K562 (cell line): ENCODE data around the gene SCAMP1. TPM values are rescaled to one million over a fixed set of nuclear protein-coding genes. Genes with fewer than 3 reads are reported as not detected.

Source experiments
- ATAC-seq: fragments of 200-7000 bp; cut with Tn5 transposase; 3 replicates; pipeline ENCODE4 v1.9.1; 2020; ENCODE audit warnings: moderate library complexity
- BruUV-seq: library from RNA; stranded (reverse); fragments of 400-500 nt; replicated peaks from 2 replicates; lab custom pipeline; 2021; lab: Mats Ljungman, UMichigan
- CTCF ChIA-PET: fragments of 300-600 bp; formaldehyde crosslinking; extraction: SDS; loops from one replicate; lab custom pipeline; 2021; ENCODE audit warnings: low intra/inter-chr PET ratio; lab: Yijun Ruan, JAX
- POLR2A ChIA-PET: fragments of 300-600, 350-650 bp; sonication (Branson Sonifier 250); formaldehyde crosslinking; extraction: SDS; loops from one replicate; lab custom pipeline; 2021; ENCODE audit warnings: antibody characterized with exemption, inconsistent platforms; lab: Yijun Ruan, JAX
- DNase-seq, 4 experiments: peaks; one replicate each; pipeline versions ENCODE4 v3.0.0 to v3.0.0-alpha.2; 2011 to 2018; ENCODE audit warnings: low spot score in 3 of 4, mixed read lengths in 3 of 4; ENCODE audit errors: extremely low read depth in 1 of 4
- FAIRE-seq: peaks from 2 replicates; lab custom pipeline; 2011; peaks lifted over from hg19 to GRCh38; lab: Jason Lieb, UNC
- H2AFZ ChIP-seq: 2 replicates; pipeline ENCODE4 v1.6.0; 2011; ENCODE audit warnings: low read depth, low read length, control low read depth, inconsistent platforms
- H3K27ac ChIP-seq: fragments of 200-600 bp; 3 replicates; pipeline ENCODE4 v1.8.0; 2011; ENCODE audit warnings: low read depth, mild to moderate bottlenecking, control low read depth, inconsistent platforms, low read length, moderate library complexity, mixed read lengths; ENCODE audit errors: extremely low read depth
- H3K27me3 ChIP-seq, 2 experiments: fragments of 300-600 bp in 1 of 2; 2 replicates in 1 of 2; 3 replicates in 1 of 2; pipeline versions ENCODE4 v1.6.0 to v1.8.0; 2011; ENCODE audit warnings: inconsistent platforms in 2 of 2, low read length in 2 of 2, mild to moderate bottlenecking in 1 of 2, mixed read lengths in 1 of 2, moderate library complexity in 1 of 2; ENCODE audit not compliant: control insufficient read depth in 2 of 2, insufficient read depth in 2 of 2
- H3K36me3 ChIP-seq: fragments of 300-600 bp; 3 replicates; pipeline ENCODE4 v1.8.0; 2011; ENCODE audit warnings: mild to moderate bottlenecking, low read length, inconsistent platforms; ENCODE audit not compliant: control insufficient read depth, insufficient read depth
- H3K4me1 ChIP-seq, 2 experiments: fragments of 200-600 bp in 1 of 2; replicated peaks in 1 of 2; 2 replicates in 1 of 2; 3 replicates in 1 of 2; pipeline versions ENCODE4 v1.5.1 to v1.8.0; 2011; ENCODE audit warnings: inconsistent platforms in 2 of 2, low read length in 2 of 2, mild to moderate bottlenecking in 1 of 2, mixed read lengths in 1 of 2, moderate library complexity in 1 of 2; ENCODE audit not compliant: control insufficient read depth in 2 of 2, insufficient read depth in 2 of 2
- H3K4me2 ChIP-seq: 2 replicates; pipeline ENCODE4 v1.6.1; 2011; ENCODE audit warnings: low read length, control low read depth, inconsistent platforms, mixed read lengths; ENCODE audit not compliant: insufficient read depth
- H3K4me3 ChIP-seq: fragments of 200-600 bp; sonication (generic), shearing (Covaris generic); 2 replicates; pipeline ENCODE4 v1.5.1; 2016; ENCODE audit warnings: control low read depth, inconsistent platforms
- H3K79me2 ChIP-seq: fragments of 200-600 bp; 3 replicates; pipeline ENCODE4 v1.8.0; 2011; ENCODE audit warnings: low read length, inconsistent platforms; ENCODE audit not compliant: control insufficient read depth, insufficient read depth
- H3K9ac ChIP-seq, 2 experiments: 2 replicates each; pipeline versions ENCODE4 v1.6.0 to v1.6.1; 2011; ENCODE audit warnings: low read depth in 2 of 2, low read length in 2 of 2, control low read depth in 1 of 2, inconsistent platforms in 1 of 2, mild to moderate bottlenecking in 1 of 2, mixed read lengths in 1 of 2; ENCODE audit not compliant: insufficient read depth in 1 of 2
- H3K9me1 ChIP-seq: one replicate; pipeline ENCODE4 v1.6.0; 2011; ENCODE audit warnings: inconsistent platforms, mild to moderate bottlenecking, low read length, moderate library complexity; ENCODE audit not compliant: control insufficient read depth, insufficient read depth
- H3K9me3 ChIP-seq: replicated peaks from 2 replicates; pipeline ENCODE4 v1.5.1; 2011; ENCODE audit warnings: low read depth, low read length, inconsistent platforms; ENCODE audit not compliant: control insufficient read depth, insufficient read depth
- H4K20me1 ChIP-seq: replicated peaks from 2 replicates; pipeline ENCODE4 v1.6.1; 2011; ENCODE audit warnings: low read length, inconsistent platforms, mixed read lengths; ENCODE audit not compliant: control insufficient read depth, insufficient read depth
- ARHGAP35 ChIP-seq: fragments of 450-650 bp; IDR thresholded peaks from 2 replicates; pipeline ENCODE4 v1.6.1; 2018; ENCODE audit not compliant: partially characterized antibody
- BACH1 ChIP-seq: fragments of 200-800 bp; sonication (Bioruptor generic); IDR thresholded peaks from 2 replicates; pipeline ENCODE4 v1.6.1; 2016; ENCODE audit warnings: missing genetic modification characterization, missing compliant biosample characterization
- L3MBTL2 ChIP-seq: fragments of 450-650 bp; IDR thresholded peaks from 2 replicates; pipeline ENCODE4 v1.6.1; 2016; ENCODE audit warnings: mild to moderate bottlenecking, moderate library complexity
- MTA2 ChIP-seq: fragments of 450-650 bp; IDR thresholded peaks from 2 replicates; pipeline ENCODE4 v1.6.1; 2016; ENCODE audit warnings: low read depth
- NELFE ChIP-seq: IDR thresholded peaks from 2 replicates; pipeline ENCODE4 v1.6.1; 2011; ENCODE audit warnings: mild to moderate bottlenecking; ENCODE audit not compliant: insufficient read depth, insufficient read length
- NR2F6 ChIP-seq: fragments of 450-650 bp; formaldehyde crosslinking; IDR thresholded peaks from 2 replicates; pipeline ENCODE4 v1.4.0; 2020; ENCODE audit warnings: mild to moderate bottlenecking
- RNF2 ChIP-seq: sonication (generic); IDR thresholded peaks from 2 replicates; pipeline ENCODE4 v1.6.1; 2016
- SIN3A ChIP-seq, 2 experiments: fragments of 150-350 bp in 1 of 2; IDR thresholded peaks; 2 replicates each; pipeline ENCODE4 v1.6.1; 2011 to 2016; ENCODE audit warnings: borderline replicate concordance in 2 of 2, low read depth in 2 of 2, low read length in 2 of 2, mild to moderate bottlenecking in 2 of 2, moderate library complexity in 2 of 2; ENCODE audit not compliant: control insufficient read depth in 1 of 2
- ZFP1 ChIP-seq: fragments of 450-650 bp; formaldehyde crosslinking; IDR thresholded peaks from 2 replicates; pipeline ENCODE4 v1.4.0; 2020; ENCODE audit warnings: mild to moderate bottlenecking, mixed read lengths
- ZKSCAN3 ChIP-seq: fragments of 250-450 bp; sonication (Bioruptor Pico); IDR thresholded peaks from 2 replicates; pipeline ENCODE4 v1.4.0; 2020
- WGBS: fragments of 100-300 bp; shearing (Covaris generic); methylation state at CpG from one replicate; pipeline ENCODE4 v1.1.6; 2016; ENCODE audit warnings: low coverage, mixed read lengths; ENCODE audit not compliant: insufficient coverage; ENCODE audit errors: missing lambda C conversion rate; 5-methylcytosine and 5-hydroxymethylcytosine counted together
- in situ Hi-C: fragments of 300-500 bp; cut with MboI; formaldehyde crosslinking; loops from 4 replicates; pipeline ENCODE4 v1.15.0; 2018; ENCODE audit warnings: inconsistent platforms, mixed read lengths
- intact Hi-C: fragments of 100-400 bp; cut with micrococcal nuclease; formaldehyde crosslinking; loops from 2 replicates; pipeline ENCODE4 v1.14.2; 2022
- polyA plus RNA-seq, 8 experiments: library from polyadenylated mRNA; depleted of rRNA in 4 of 8; stranded (reverse) in 5 of 8; unstranded in 3 of 8; fragments of >200 nt; fragmentation: Nextera tagmentation in 2 of 8; fragmentation: Illumina TruSeq in 1 of 8; extraction: Ambion mirVana in 2 of 8; extraction: Trizol in 1 of 8; gene quantifications; 2 replicates each; pipeline versions ENCODE4 v1.2.1 to v1.2.3, GENCODE V29; 2011 to 2014; ENCODE audit warnings: inconsistent platforms in 1 of 8, missing spikeins in 1 of 8
- total RNA-seq, 7 experiments: library from RNA; depleted of rRNA in 6 of 7; stranded (reverse); fragments of >200 nt in 6 of 7; fragmentation: Illumina TruSeq in 2 of 7; extraction: Trizol in 2 of 7; gene quantifications; 2 replicates each; pipeline versions ENCODE4 v1.2.1 to v1.2.3, GENCODE V29; 2011 to 2021; ENCODE audit warnings: low replicate concordance in 1 of 7
- TF ChIP-seq, protein P1 (sequence below), 2 experiments: fragments of 450-650 bp; formaldehyde crosslinking in 1 of 2; IDR thresholded peaks; 2 replicates each; pipeline versions ENCODE4 v1.4.0 to v1.6.1; 2014 to 2020; ENCODE audit warnings: mild to moderate bottlenecking in 2 of 2, borderline replicate concordance in 1 of 2, low read depth in 1 of 2

SCAMP1 gene
- total and polyA plus RNA-seq, 9 of the 15 experiments (the other 6 are each of a cell fraction or from before 2014, with no cell fraction given), result 5.4 to 23.9 (median 13.8) TPM

DNA sequence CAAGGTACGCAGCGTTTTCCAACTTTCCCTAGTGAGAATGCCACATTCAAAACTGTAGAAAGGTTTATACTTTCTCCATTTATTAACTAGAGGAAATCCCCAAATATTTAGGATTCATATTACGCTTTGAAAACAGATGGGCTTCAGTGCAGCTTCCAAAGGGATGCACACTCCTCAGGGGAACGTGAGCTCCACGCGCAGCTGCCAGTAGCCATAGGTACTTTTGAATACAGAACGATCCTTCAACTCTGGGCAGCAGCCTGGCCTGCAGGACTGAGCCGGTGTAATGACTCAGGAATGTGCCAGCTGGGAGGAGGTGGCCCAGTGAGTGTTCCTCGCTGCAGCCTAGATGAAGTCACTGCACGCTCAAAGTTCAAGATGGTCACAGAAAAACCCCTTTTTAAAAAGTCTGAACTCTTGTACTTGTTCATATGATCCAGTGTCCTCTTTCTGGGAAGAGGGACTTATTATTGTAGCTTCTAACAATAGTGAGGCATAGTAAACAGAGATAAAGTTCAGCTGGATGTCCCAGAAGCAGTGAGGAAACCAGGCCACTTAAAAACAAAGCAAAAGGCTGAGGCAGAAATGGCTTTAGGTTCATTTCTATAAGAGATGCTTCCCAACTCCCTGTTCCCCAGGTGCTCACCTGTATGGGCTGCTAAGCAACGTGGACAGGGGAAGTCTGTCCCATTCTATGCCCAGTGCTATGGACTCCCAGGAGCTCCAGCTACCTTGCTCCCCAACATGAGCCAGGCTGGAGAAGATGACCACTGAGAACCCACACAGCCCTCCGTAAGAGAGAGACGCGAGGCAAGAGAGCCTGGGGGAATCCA lies 158.2 kb downstream of the SCAMP1 start:
- H4K20me1 ChIP-seq, result no peaks in the 10 kb centered on the region
- no peak overlapping the region for H3K27ac ChIP-seq
- no peak for FAIRE-seq
- H3K36me3 ChIP-seq, result no peaks in the 10 kb centered on the region
- H3K4me3 ChIP-seq, result no peak overlapping the region
- no peak for ATAC-seq
- peak overlapping the region; percentile 27; the same call in 1 of the 2 replicates for H2AFZ ChIP-seq
- no TSS peak for BruUV-seq
- 72% methylated on average over 14 of the region's 14 CpGs for WGBS
- no peaks in the 10 kb centered on the region for H3K27me3 ChIP-seq
- intact Hi-C loops (no loop called here), in situ Hi-C loops (loop anchor here (25.0 kb wide), 1 partner anchor 1894 kb away; the partner anchor contains the start of gene ZFYVE16)
- no peaks in the 10 kb centered on the region for H3K9me1 ChIP-seq
- no peaks in the 10 kb centered on the region for H3K79me2 ChIP-seq
- H3K4me2 ChIP-seq, result no peak overlapping the region
- POLR2A ChIA-PET, result no interaction called here
- no peaks in the 10 kb centered on the region for H3K9me3 ChIP-seq
- no peak for DNase-seq
- peaks cover 8 to 21% of the 10 kb centered on the region in 2 experiments; a peak in 4 of 5 replicates for H3K4me1 ChIP-seq
- CTCF ChIA-PET, result no interaction called here
- no peak overlapping the region for H3K9ac ChIP-seq
- TF ChIP-seq SIN3A (IDR thresholded peaks at IDR 0.05; ENCODE audit: borderline replicate concordance in 2 of 2, control insufficient read depth in 1 of 2, low read depth in 2 of 2, low read length in 2 of 2) (no peak), RNF2 (no peak), BACH1 (no peak), ZKSCAN3 (no peak), NR2F6 (CRISPR knock-in tag) (no peak), NELFE (no peak), ARHGAP35 (no peak), ZFP1 (CRISPR knock-in tag) (no peak), MTA2 (no peak), L3MBTL2 (no peak)
- TF ChIP-seq, protein P1, sequence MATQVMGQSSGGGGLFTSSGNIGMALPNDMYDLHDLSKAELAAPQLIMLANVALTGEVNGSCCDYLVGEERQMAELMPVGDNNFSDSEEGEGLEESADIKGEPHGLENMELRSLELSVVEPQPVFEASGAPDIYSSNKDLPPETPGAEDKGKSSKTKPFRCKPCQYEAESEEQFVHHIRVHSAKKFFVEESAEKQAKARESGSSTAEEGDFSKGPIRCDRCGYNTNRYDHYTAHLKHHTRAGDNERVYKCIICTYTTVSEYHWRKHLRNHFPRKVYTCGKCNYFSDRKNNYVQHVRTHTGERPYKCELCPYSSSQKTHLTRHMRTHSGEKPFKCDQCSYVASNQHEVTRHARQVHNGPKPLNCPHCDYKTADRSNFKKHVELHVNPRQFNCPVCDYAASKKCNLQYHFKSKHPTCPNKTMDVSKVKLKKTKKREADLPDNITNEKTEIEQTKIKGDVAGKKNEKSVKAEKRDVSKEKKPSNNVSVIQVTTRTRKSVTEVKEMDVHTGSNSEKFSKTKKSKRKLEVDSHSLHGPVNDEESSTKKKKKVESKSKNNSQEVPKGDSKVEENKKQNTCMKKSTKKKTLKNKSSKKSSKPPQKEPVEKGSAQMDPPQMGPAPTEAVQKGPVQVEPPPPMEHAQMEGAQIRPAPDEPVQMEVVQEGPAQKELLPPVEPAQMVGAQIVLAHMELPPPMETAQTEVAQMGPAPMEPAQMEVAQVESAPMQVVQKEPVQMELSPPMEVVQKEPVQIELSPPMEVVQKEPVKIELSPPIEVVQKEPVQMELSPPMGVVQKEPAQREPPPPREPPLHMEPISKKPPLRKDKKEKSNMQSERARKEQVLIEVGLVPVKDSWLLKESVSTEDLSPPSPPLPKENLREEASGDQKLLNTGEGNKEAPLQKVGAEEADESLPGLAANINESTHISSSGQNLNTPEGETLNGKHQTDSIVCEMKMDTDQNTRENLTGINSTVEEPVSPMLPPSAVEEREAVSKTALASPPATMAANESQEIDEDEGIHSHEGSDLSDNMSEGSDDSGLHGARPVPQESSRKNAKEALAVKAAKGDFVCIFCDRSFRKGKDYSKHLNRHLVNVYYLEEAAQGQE (IDR thresholded peaks at IDR 0.05; ENCODE audit: borderline replicate concordance), result no peak
- TF ChIP-seq, protein P1 (CRISPR knock-in tag; IDR thresholded peaks at IDR 0.05; ENCODE audit: low read depth), result no peak
